HG02840 (cell line): ENCODE measurements around the gene TUBGCP6.

ENCODE experiments used
- ATAC-seq: cut with Tn5 transposase; IDR thresholded peaks from one replicate; pipeline ENCODE4 v1.9.1; 2021; ENCODE audit warnings: mild to moderate bottlenecking, moderate library complexity, moderate number of reproducible peaks; ENCODE audit not compliant: unreplicated experiment, low FRiP score

The TUBGCP6 gene

GRCh38 chr22:50253046-50253915, 8.5 kb upstream of the TUBGCP6 start:
- no peak for ATAC-seq

GRCh38 chr22:50252082-50253045, 7.5 kb upstream of the TUBGCP6 start:
- ATAC-seq, result no peak

GRCh38 chr22:50251477-50252081, 6.8 kb upstream of the TUBGCP6 start:
- no peak for ATAC-seq

- peak; percentile 42 for ATAC-seq
Observed at GRCh38 chr22:50250555-50251476, 6.0 kb upstream of the TUBGCP6 start, which contains the start of gene HDAC10. Gene HDAC10 (minus strand): TSS chr22:50251265. CDS start chr22:50251032, 233 bp downstream.

- no peak for ATAC-seq
Observed at GRCh38 chr22:50250249-50250554, 5.4 kb upstream of the TUBGCP6 start.

- ATAC-seq, result no peak
Observed at GRCh38 chr22:50249341-50250248, 4.8 kb upstream of the TUBGCP6 start.

GRCh38 chr22:50248196-50249081, 3.6 kb upstream of the TUBGCP6 start:
- ATAC-seq, result no peak

GRCh38 chr22:50247748-50248147, 2.9 kb upstream of the TUBGCP6 start:
- ATAC-seq, result no peak

GRCh38 chr22:50246242-50247175, 1.7 kb upstream of the TUBGCP6 start:
- no peak for ATAC-seq

GRCh38 chr22:50245214-50246072, 620 bp upstream of the TUBGCP6 start:
- ATAC-seq, result no peak

- no peak for ATAC-seq
Observed at GRCh38 chr22:50243685-50244419, 971 bp downstream of the TUBGCP6 start.

GRCh38 chr22:50242406-50242949, 2.3 kb downstream of the TUBGCP6 start:
- ATAC-seq, result no peak

- no peak for ATAC-seq
Observed at GRCh38 chr22:50238755-50239154, 6.1 kb downstream of the TUBGCP6 start.

GRCh38 chr22:50236731-50237409, 8.0 kb downstream of the TUBGCP6 start:
- no peak for ATAC-seq
